Keratinocyte (primary cell): ENCODE measurements around the gene AJM1. TPM values are rescaled to one million over a fixed set of nuclear protein-coding genes. Genes with fewer than 3 reads are reported as not detected.

Experiments used
- DNase-seq: peaks from one replicate; pipeline ENCODE4 v3.0.0-alpha.2; 2011; ENCODE audit warnings: low read depth, missing footprints, low spot score
- FAIRE-seq: peaks from 2 replicates; lab custom pipeline; 2011; peaks lifted over from hg19 to GRCh38; lab: Jason Lieb, UNC
- H2AFZ ChIP-seq: 2 replicates; pipeline ENCODE4 v1.6.0; 2012; ENCODE audit warnings: low read length, control low read depth, inconsistent platforms; ENCODE audit not compliant: control insufficient read depth
- H3K27ac ChIP-seq: 2 replicates; pipeline ENCODE4 v1.5.1; 2011; ENCODE audit warnings: low read length; ENCODE audit not compliant: control insufficient read depth, insufficient read depth
- H3K27me3 ChIP-seq: 3 replicates; pipeline ENCODE4 v1.6.0; 2011; ENCODE audit warnings: low read length; ENCODE audit not compliant: control insufficient read depth, insufficient read depth; ENCODE audit errors: extremely low read depth
- H3K36me3 ChIP-seq, 2 experiments: 2 replicates in 1 of 2; 3 replicates in 1 of 2; pipeline ENCODE4 v1.5.1; 2011; ENCODE audit warnings: low read length in 2 of 2, mild to moderate bottlenecking in 1 of 2; ENCODE audit not compliant: control insufficient read depth in 2 of 2, insufficient read depth in 2 of 2; ENCODE audit errors: extremely low read depth in 1 of 2
- H3K4me1 ChIP-seq: 3 replicates; pipeline ENCODE4 v1.5.1; 2011; ENCODE audit warnings: low read length; ENCODE audit not compliant: control insufficient read depth, insufficient read depth; ENCODE audit errors: extremely low read depth
- H3K4me2 ChIP-seq: 3 replicates; pipeline ENCODE4 v1.6.0; 2011; ENCODE audit warnings: low read depth, low read length; ENCODE audit not compliant: control insufficient read depth, insufficient read depth; ENCODE audit errors: extremely low read depth
- H3K4me3 ChIP-seq, 3 experiments: fragments of 200-600 bp in 1 of 3; sonication (generic) in 1 of 3; 2 replicates in 2 of 3; 3 replicates in 1 of 3; pipeline ENCODE4 v1.5.1; 2011 to 2016; ENCODE audit warnings: low read length in 3 of 3, mild to moderate bottlenecking in 3 of 3, control low read depth in 2 of 3, inconsistent platforms in 1 of 3, low read depth in 1 of 3, mixed read lengths in 1 of 3, mixed run types in 1 of 3, moderate library complexity in 1 of 3; ENCODE audit not compliant: control insufficient read depth in 2 of 3, insufficient read depth in 2 of 3; ENCODE audit errors: extremely low read depth in 1 of 3
- H3K79me2 ChIP-seq: 2 replicates; pipeline ENCODE4 v1.6.0; 2012; ENCODE audit warnings: low read length; ENCODE audit not compliant: control insufficient read depth, insufficient read depth
- H3K9ac ChIP-seq: 3 replicates; pipeline ENCODE4 v1.6.0; 2011; ENCODE audit warnings: low read length; ENCODE audit not compliant: control insufficient read depth, insufficient read depth; ENCODE audit errors: extremely low read depth
- H3K9me1 ChIP-seq: 3 replicates; pipeline ENCODE4 v1.6.0; 2011; ENCODE audit warnings: low read length; ENCODE audit not compliant: control insufficient read depth, insufficient read depth; ENCODE audit errors: extremely low read depth
- H3K9me3 ChIP-seq: 2 replicates; pipeline ENCODE4 v1.5.1; 2012; ENCODE audit warnings: low read depth, low read length; ENCODE audit not compliant: control insufficient read depth
- H4K20me1 ChIP-seq: 3 replicates; pipeline ENCODE4 v1.6.0; 2011; ENCODE audit warnings: low read length; ENCODE audit not compliant: control insufficient read depth, insufficient read depth; ENCODE audit errors: extremely low read depth
- EZH2 ChIP-seq: IDR thresholded peaks from one replicate; pipeline ENCODE4 v1.6.1; 2012; ENCODE audit warnings: inconsistent platforms, mild to moderate bottlenecking, low read length, moderate library complexity
- dilution Hi-C: fragments of 300-500 bp; cut with MboI; formaldehyde crosslinking; loops from one replicate; pipeline ENCODE4 v1.7.0; 2020; ENCODE audit warnings: low sequenced_read_pairs; ENCODE audit not compliant: extremely low pct_ligation_motif_present
- polyA plus RNA-seq, 5 experiments: library from polyadenylated mRNA; depleted of rRNA in 3 of 5; stranded (reverse) in 3 of 5; stranded (forward) in 1 of 5; unstranded in 1 of 5; fragments of >200 nt; gene quantifications; 1 replicate in 1 of 5; 2 replicates in 3 of 5; 3 replicates in 1 of 5; pipeline versions ENCODE4 v1.2.1 to v1.2.3, GENCODE V29; 2011 to 2012; ENCODE audit warnings: missing spikeins in 2 of 5, low read depth in 1 of 5, low replicate concordance in 1 of 5
- TF ChIP-seq, protein P1 (sequence below), 3 experiments: IDR thresholded peaks in 1 of 3; conservative IDR thresholded peaks in 1 of 3; optimal IDR thresholded peaks in 1 of 3; 2 replicates in 2 of 3; 3 replicates in 1 of 3; pipeline versions ENCODE3 to v1.5.1; 2011; ENCODE audit warnings: low read length in 3 of 3, mild to moderate bottlenecking in 3 of 3, moderate library complexity in 2 of 3, control low read depth in 1 of 3, inconsistent platforms in 1 of 3; ENCODE audit not compliant: insufficient read depth in 2 of 3; ENCODE audit errors: extremely low read depth in 1 of 3

The AJM1 gene
- polyA plus RNA-seq, 1 donor (not counting 4 experiments of a cell fraction or from before 2014, with no cell fraction given): 0.12 TPM

DNA sequence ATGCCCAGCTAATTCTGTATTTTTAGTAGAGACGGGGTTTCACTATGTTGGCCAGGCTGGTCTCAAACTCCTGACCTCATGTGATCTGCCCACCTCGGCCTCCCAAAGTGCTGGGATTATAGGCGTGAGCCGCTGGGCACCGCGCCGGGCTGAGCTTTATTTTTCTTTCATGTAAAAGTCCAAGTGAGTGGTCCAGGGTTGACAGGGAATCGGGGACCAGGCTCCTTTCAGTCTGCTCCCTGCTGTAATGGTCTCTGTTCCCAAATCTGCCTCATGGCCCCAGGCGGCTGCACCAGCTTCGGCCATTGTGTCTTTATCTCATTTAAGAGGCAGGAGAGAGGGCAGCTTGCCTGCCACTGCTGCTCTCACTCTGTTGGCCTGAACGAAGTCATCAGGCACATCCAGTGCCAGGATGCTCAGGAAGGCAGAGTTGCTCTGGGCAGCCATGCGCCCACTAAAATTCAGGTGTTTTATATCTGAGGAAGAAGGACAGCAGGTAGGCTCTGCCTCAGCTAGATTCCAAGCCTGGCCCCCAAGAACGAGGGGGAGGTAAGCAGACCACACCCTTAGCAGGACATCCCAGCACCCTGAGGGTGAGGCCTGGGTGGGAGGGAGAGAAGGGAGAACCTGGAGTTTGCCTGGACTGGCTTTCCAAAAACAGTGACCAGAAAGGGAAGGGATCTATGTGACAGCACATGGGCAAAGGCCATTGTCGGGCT is 47.8 kb upstream of the AJM1 start:
- Histone ChIP-seq H2AFZ (no peak overlapping the region), H3K79me2 (peaks cover 9% of the 10 kb centered on the region), H3K4me2 (no peak overlapping the region), H3K4me1 (peaks cover 20% of the 10 kb centered on the region), H3K27ac (no peak overlapping the region), H3K9ac (no peak overlapping the region), H3K9me1 (no peaks in the 10 kb centered on the region), H3K36me3 (peaks cover 8 to 17% of the 10 kb centered on the region in 2 experiments), H3K9me3 (no peaks in the 10 kb centered on the region), H4K20me1 (peaks cover 17% of the 10 kb centered on the region), H3K4me3 (no peak overlapping the region), H3K27me3 (peaks cover 25% of the 10 kb centered on the region)
- no peak for DNase-seq
- no peak for FAIRE-seq
- TF ChIP-seq EZH2: no peak
- TF ChIP-seq, protein P1, sequence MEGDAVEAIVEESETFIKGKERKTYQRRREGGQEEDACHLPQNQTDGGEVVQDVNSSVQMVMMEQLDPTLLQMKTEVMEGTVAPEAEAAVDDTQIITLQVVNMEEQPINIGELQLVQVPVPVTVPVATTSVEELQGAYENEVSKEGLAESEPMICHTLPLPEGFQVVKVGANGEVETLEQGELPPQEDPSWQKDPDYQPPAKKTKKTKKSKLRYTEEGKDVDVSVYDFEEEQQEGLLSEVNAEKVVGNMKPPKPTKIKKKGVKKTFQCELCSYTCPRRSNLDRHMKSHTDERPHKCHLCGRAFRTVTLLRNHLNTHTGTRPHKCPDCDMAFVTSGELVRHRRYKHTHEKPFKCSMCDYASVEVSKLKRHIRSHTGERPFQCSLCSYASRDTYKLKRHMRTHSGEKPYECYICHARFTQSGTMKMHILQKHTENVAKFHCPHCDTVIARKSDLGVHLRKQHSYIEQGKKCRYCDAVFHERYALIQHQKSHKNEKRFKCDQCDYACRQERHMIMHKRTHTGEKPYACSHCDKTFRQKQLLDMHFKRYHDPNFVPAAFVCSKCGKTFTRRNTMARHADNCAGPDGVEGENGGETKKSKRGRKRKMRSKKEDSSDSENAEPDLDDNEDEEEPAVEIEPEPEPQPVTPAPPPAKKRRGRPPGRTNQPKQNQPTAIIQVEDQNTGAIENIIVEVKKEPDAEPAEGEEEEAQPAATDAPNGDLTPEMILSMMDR (optimal IDR thresholded peaks at IDR 0.05 in 1 of 3, IDR thresholded peaks at IDR 0.05 in 1 of 3, conservative IDR thresholded peaks at IDR 0.05 in 1 of 3; ENCODE audit: extremely low read depth in 1 of 3, insufficient read depth in 2 of 3, low read length in 3 of 3): no peak
- dilution Hi-C loops: no loop called here

DNA sequence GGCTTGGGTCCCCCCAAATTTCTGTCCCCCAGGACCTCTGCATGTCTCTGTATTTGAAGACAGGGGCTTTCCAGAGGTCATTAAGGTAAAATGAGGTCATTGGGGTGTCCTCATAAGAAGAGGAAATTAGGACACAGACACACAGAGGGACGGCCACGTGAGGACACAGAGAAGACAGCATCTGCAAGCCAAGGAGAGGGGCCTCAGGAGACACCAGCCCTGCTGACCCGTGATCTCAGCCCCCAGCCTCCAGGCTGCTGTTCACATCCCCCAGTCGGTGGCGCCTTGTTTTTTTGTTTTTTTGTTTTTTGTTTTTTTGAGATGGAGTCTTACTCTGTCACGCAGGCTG is 47.3 kb upstream of the AJM1 start:
- H3K79me2 ChIP-seq: peaks cover 9% of the 10 kb centered on the region
- peaks cover 24% of the 10 kb centered on the region for H3K4me1 ChIP-seq
- no peaks in the 10 kb centered on the region for H3K9me1 ChIP-seq
- H3K4me2 ChIP-seq: no peak overlapping the region
- peaks cover 17% of the 10 kb centered on the region for H4K20me1 ChIP-seq
- no peak for DNase-seq
- H3K27me3 ChIP-seq: peaks cover 29% of the 10 kb centered on the region
- no peak overlapping the region for H3K9ac ChIP-seq
- dilution Hi-C loops: no loop called here
- H3K36me3 ChIP-seq: peaks cover 8 to 17% of the 10 kb centered on the region in 2 experiments
- no peak overlapping the region for H3K27ac ChIP-seq
- no peaks in the 10 kb centered on the region for H3K9me3 ChIP-seq
- H2AFZ ChIP-seq: no peak overlapping the region
- H3K4me3 ChIP-seq: no peak overlapping the region
- TF ChIP-seq, protein P1 (optimal IDR thresholded peaks at IDR 0.05 in 1 of 3, IDR thresholded peaks at IDR 0.05 in 1 of 3, conservative IDR thresholded peaks at IDR 0.05 in 1 of 3; ENCODE audit: extremely low read depth in 1 of 3, insufficient read depth in 2 of 3, low read length in 3 of 3): no peak
- TF ChIP-seq EZH2: no peak
- no peak for FAIRE-seq
